MM.1S (cell line): ENCODE results near the gene POMGNT2.

Source experiments
- DNase-seq: peaks from one replicate; pipeline ENCODE4 v3.0.0-alpha.2; 2015
- H2AFZ ChIP-seq: fragments of 300-600 bp; sonication (generic); 2 replicates; pipeline ENCODE4 v1.6.0; 2016; ENCODE audit warnings: antibody characterized with exemption, low read length
- H3F3A ChIP-seq: fragments of 300-600 bp; sonication (generic); 2 replicates; pipeline ENCODE4 v1.6.1; 2016; ENCODE audit warnings: mild to moderate bottlenecking, antibody characterized with exemption, low read length, moderate library complexity, mixed read lengths; ENCODE audit not compliant: insufficient read depth
- H3K27ac ChIP-seq: fragments of 300-600 bp; sonication (generic); 2 replicates; pipeline ENCODE4 v1.5.1; 2016; ENCODE audit warnings: mild to moderate bottlenecking, low read length
- H3K27me3 ChIP-seq: fragments of 300-600 bp; sonication (generic); replicated peaks from 2 replicates; pipeline ENCODE4 v1.6.0; 2016; ENCODE audit warnings: low read length; ENCODE audit not compliant: insufficient read depth
- H3K36me3 ChIP-seq: fragments of 300-600 bp; sonication (generic); replicated peaks from 2 replicates; pipeline ENCODE4 v1.6.1; 2016; ENCODE audit warnings: mild to moderate bottlenecking, low read length, mixed read lengths; ENCODE audit not compliant: insufficient read depth
- H3K4me1 ChIP-seq: fragments of 300-600 bp; sonication (generic); 2 replicates; pipeline ENCODE4 v1.6.1; 2016; ENCODE audit warnings: low read length, mixed read lengths
- H3K4me2 ChIP-seq: fragments of 300-600 bp; sonication (generic); 2 replicates; pipeline ENCODE4 v1.6.0; 2016; ENCODE audit warnings: low read depth, low read length
- H3K4me3 ChIP-seq: fragments of 300-600 bp; sonication (generic); 2 replicates; pipeline ENCODE4 v1.5.1; 2016; ENCODE audit warnings: low read length, mixed read lengths
- H3K79me2 ChIP-seq: fragments of 300-600 bp; sonication (generic); 2 replicates; pipeline ENCODE4 v1.6.1; 2016; ENCODE audit warnings: mixed run types, low read length, mixed read lengths
- H3K9ac ChIP-seq: fragments of 300-600 bp; sonication (generic); 2 replicates; pipeline ENCODE4 v1.6.1; 2016; ENCODE audit warnings: low read length, mixed read lengths
- H3K9me2 ChIP-seq: fragments of 300-600 bp; sonication (generic); replicated peaks from 2 replicates; pipeline ENCODE4 v1.6.1; 2016; ENCODE audit warnings: mild to moderate bottlenecking, low read length, mixed read lengths; ENCODE audit not compliant: insufficient read depth
- H3K9me3 ChIP-seq: fragments of 300-600 bp; sonication (generic); replicated peaks from 2 replicates; pipeline ENCODE4 v1.6.1; 2016; ENCODE audit warnings: mild to moderate bottlenecking, low read length, mixed read lengths; ENCODE audit not compliant: insufficient read depth
- H4K20me1 ChIP-seq: fragments of 300-600 bp; sonication (generic); 2 replicates; pipeline ENCODE4 v1.6.1; 2016; ENCODE audit warnings: mild to moderate bottlenecking, low read length, moderate library complexity, mixed read lengths; ENCODE audit not compliant: insufficient read depth
- EZH2 ChIP-seq: fragments of 300-600 bp; sonication (generic); optimal IDR thresholded peaks from 2 replicates; pipeline ENCODE3; 2017; ENCODE audit warnings: low read depth, mild to moderate bottlenecking, antibody characterized with exemption, low read length, mixed read lengths
- EZH2phosphoT487 ChIP-seq: fragments of 300-600 bp; sonication (generic); IDR thresholded peaks from 2 replicates; pipeline ENCODE4 v1.6.1; 2018; ENCODE audit warnings: antibody characterized with exemption, low read length
- TF ChIP-seq, protein P1 (sequence below): fragments of 300-600 bp; sonication (generic); IDR thresholded peaks from 2 replicates; pipeline ENCODE4 v1.5.1; 2016; ENCODE audit warnings: antibody characterized with exemption, low read length, mixed read lengths

Gene POMGNT2

DNA sequence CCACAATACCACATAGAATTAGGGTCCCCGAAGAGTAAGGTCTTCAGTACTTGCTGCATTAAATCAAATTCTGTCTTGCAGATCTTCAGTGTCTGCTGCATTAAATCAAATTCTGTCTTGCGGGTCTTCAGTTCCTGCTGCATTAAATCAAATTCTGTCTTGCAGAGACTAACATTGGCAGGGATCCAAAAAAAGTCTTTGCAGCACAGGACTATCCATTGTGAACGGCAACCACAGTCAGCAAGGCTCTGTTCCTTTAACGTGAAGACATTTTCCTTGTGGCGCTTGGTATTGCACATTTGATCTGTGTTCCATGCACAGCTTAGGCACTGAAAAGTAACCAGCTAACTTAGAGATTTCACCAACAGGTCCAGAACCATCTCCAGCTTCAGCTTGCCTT lies 46.8 kb upstream of the POMGNT2 start:
- Histone ChIP-seq H3K27ac (no peak overlapping the region), H4K20me1 (no peaks in the 10 kb centered on the region), H3K4me1 (no peaks in the 10 kb centered on the region), H3K9ac (no peak overlapping the region), H3K4me2 (no peak overlapping the region), H3K9me3 (no peaks in the 10 kb centered on the region), H3K9me2 (no peaks in the 10 kb centered on the region), H3K27me3 (no peaks in the 10 kb centered on the region), H3F3A (no peaks in the 10 kb centered on the region), H3K79me2 (no peaks in the 10 kb centered on the region), H3K4me3 (no peak overlapping the region), H2AFZ (no peak overlapping the region), H3K36me3 (no peaks in the 10 kb centered on the region)
- TF ChIP-seq, protein P1, sequence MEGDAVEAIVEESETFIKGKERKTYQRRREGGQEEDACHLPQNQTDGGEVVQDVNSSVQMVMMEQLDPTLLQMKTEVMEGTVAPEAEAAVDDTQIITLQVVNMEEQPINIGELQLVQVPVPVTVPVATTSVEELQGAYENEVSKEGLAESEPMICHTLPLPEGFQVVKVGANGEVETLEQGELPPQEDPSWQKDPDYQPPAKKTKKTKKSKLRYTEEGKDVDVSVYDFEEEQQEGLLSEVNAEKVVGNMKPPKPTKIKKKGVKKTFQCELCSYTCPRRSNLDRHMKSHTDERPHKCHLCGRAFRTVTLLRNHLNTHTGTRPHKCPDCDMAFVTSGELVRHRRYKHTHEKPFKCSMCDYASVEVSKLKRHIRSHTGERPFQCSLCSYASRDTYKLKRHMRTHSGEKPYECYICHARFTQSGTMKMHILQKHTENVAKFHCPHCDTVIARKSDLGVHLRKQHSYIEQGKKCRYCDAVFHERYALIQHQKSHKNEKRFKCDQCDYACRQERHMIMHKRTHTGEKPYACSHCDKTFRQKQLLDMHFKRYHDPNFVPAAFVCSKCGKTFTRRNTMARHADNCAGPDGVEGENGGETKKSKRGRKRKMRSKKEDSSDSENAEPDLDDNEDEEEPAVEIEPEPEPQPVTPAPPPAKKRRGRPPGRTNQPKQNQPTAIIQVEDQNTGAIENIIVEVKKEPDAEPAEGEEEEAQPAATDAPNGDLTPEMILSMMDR = no peak
- DNase-seq = no peak

DNA sequence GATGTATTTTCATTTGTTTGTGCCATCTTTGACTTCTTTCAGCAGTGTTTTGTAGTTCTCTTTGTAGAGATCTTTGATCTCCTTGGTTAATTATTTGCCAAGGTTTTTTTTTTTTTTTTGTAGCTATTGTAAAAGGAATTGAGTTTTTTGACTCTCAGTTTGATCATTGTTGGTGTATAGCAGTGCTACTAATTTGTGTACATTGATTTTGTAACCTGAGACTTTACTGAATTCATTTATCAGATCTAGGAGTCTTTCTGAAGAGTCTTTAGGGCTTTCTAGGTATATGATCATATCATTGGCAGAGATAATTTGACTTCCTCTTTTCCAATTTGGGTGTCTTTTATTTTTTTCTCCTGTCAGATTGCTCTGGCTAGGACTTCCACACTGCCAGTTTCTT lies 42.2 kb upstream of the POMGNT2 start:
- DNase-seq = no peak
- no peak for TF ChIP-seq EZH2phosphoT487
- TF ChIP-seq, protein P1 = no peak
- TF ChIP-seq EZH2 = no peak
- no peaks in the 10 kb centered on the region for H3K9me3 ChIP-seq
- no peaks in the 10 kb centered on the region for H3F3A ChIP-seq
- no peak overlapping the region for H2AFZ ChIP-seq
- no peaks in the 10 kb centered on the region for H3K4me1 ChIP-seq
- H3K9ac ChIP-seq = no peak overlapping the region
- no peaks in the 10 kb centered on the region for H3K9me2 ChIP-seq
- H4K20me1 ChIP-seq = no peaks in the 10 kb centered on the region
- H3K79me2 ChIP-seq = no peaks in the 10 kb centered on the region
- H3K4me3 ChIP-seq = no peak overlapping the region
- no peak overlapping the region for H3K27ac ChIP-seq
- no peaks in the 10 kb centered on the region for H3K36me3 ChIP-seq
- H3K4me2 ChIP-seq = no peak overlapping the region
- no peaks in the 10 kb centered on the region for H3K27me3 ChIP-seq

DNA sequence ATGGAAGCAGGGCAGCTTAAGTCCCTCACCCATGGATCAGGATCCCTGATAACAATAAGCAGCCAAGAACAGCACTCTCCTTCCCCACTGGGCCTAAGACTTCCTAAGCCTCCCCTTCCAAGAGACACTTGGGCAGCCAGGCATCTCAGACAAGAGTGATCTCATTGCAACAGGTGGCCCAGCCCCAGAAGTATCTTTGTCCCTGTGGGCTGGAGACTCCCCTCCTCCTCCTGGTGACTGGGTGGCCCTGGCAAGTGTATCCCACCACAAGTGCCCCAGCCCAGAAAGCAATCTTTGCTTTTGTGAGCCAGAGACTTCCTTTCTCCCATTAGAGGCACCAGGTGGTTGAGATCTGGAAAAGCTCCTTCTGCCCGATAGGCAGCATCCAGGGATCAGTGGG lies 40.7 kb upstream of the POMGNT2 start:
- DNase-seq = no peak
- H4K20me1 ChIP-seq = no peaks in the 10 kb centered on the region
- H3K4me3 ChIP-seq = no peak overlapping the region
- TF ChIP-seq EZH2phosphoT487 (no peak), EZH2 (no peak)
- TF ChIP-seq, protein P1 = no peak
- no peak overlapping the region for H2AFZ ChIP-seq
- no peaks in the 10 kb centered on the region for H3K27me3 ChIP-seq
- peaks cover 3% of the 10 kb centered on the region; the same call in 1 of the 2 replicates for H3K4me1 ChIP-seq
- no peak overlapping the region for H3K27ac ChIP-seq
- no peaks in the 10 kb centered on the region for H3K9me3 ChIP-seq
- H3K4me2 ChIP-seq = no peak overlapping the region
- no peaks in the 10 kb centered on the region for H3K79me2 ChIP-seq
- no peak overlapping the region for H3K9ac ChIP-seq
- H3K36me3 ChIP-seq = no peaks in the 10 kb centered on the region
- H3F3A ChIP-seq = no peaks in the 10 kb centered on the region
- no peaks in the 10 kb centered on the region for H3K9me2 ChIP-seq
